ENCODE results near the gene IDH3A.

The IDH3A gene

DNA sequence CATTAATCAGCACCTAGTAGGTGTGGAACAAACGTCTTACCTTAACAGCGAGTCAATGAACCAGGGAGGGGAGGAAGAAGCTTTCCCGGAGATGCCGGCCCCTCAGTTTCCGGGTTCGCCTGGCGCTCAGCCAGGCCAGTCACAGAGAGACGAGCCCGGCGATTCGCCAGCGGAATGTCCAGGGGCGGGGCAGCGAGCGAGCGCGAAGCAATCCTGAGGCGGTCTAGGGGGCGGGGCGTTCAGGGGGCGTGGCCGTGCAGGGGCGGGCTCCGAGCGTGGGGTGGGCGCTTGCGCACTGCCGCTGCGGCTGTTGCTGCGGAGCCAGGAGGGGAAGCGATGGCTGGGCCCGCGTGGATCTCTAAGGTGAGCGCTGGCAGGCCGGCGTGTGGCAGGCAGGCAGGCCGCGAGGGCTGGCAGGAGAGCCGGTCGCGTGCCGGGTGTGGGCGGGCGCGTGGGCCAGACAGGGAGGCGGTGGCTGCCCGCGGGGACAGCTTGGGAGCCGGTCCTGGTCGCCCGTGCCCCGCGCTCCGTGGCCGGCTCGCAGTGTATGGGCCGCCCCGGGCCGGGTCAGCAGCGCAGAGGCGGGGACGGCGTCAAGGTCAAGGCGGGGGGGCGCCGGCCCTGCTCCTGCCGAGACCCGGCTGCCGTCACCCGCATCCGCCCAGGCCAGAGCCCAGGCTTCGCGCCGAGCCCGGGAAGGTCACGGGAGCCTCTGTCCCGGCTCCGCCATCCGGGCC lies at the start of gene IDH3A:
IDH3A (plus strand) TSS at position 295 of the 737 bp plus-strand sequence; CDS start at position 337, 42 bp downstream.
- no peaks in the 10 kb centered on the region for H3K27me3 Mint-ChIP-seq
- H3K4me3 Mint-ChIP-seq: peak within 1 kb of the TSS; percentile 90
- H3K9me3 Mint-ChIP-seq: no peaks in the 10 kb centered on the region
- CTCF ChIA-PET: interaction anchor here (0.8 to 2.9 kb wide), 5 partner anchors 10 to 190 kb away, joined by 3 to 11 read pairs (median 4); no protein-coding TSS in a partner anchor
- H3K27ac Mint-ChIP-seq: peak within 1 kb of the TSS; percentile 88
- H3K4me1 Mint-ChIP-seq: peaks cover 46% of the 10 kb centered on the region
- DNase-seq: peak; percentile 100
- peaks cover 15% of the 10 kb centered on the region for H3K36me3 Mint-ChIP-seq

DNA sequence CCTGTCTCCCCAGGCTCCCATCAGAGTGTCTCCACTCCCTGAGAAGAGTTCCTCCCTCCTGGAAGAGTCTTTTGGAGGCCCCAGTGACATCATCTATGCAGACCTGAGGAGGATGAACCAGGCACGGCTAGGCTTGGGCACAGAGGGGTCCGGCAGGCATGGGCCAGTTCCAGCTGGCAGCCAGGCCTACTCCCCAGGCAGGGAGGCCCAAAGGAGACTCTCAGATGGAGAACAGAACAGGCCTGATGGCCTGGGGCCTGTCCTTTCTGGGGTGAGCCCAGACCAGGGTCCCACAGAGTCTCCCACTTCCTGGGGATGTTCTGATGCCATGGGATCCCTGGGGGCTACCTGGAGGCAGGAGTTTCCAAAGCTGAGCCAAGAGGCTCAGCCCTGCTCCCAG lies 48.3 kb upstream of the IDH3A start:
- CTCF ChIA-PET: interaction anchor here (1.0 to 1.4 kb wide), 4 partner anchors 11 to 142 kb away, joined by 3 to 4 read pairs (median 3); partner anchors contain the start of gene TBC1D2B
- no peak overlapping the region for H3K4me3 Mint-ChIP-seq

DNA sequence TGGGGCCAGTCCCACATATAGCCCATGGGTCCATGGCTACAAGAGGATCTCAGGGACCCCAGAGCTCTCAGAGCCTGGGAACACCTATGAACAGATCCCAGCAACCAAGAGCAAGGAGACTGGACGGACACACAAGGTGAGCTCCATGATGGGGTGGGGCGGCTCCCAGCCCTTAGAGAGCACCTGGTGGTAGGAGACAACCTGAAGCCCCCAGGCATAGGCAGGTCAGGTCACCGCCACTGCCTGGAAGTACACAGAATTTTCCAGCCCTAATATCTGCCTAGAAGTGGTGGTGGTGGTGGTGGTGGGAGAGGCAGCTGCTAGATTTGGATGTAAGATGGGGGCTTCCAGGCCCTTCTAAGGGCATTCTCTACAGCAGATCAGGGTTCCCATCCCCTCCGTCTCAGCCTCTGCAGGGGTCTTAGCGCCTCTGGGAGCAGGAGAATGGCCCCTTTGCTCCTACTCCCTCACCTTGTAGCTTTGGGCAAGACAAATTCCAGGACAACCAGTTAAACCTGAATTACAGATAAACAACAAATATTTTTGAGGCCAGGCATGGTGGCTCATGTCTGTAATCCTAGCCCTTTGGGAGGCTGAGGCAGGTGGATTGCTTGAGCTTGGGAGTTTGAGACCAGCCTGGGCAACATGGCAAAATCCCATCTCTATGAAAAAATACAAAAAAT lies 47.6 kb upstream of the IDH3A start:
- CTCF ChIA-PET: interaction anchor here (1.0 to 1.4 kb wide), 4 partner anchors 11 to 143 kb away, joined by 3 to 4 read pairs (median 3); partner anchors contain the start of gene TBC1D2B
- Mint-ChIP-seq H3K27me3 (peaks cover 6% of the 10 kb centered on the region), H3K4me1 (peaks cover 56% of the 10 kb centered on the region), H3K4me3 (no peak overlapping the region), H3K36me3 (no peaks in the 10 kb centered on the region), H3K27ac (peak overlapping the region; percentile 49), H3K9me3 (no peaks in the 10 kb centered on the region)
- DNase-seq: no peak

More for the DNA sequence above, 48.3 kb upstream of the IDH3A start:
- Mint-ChIP-seq H3K27me3 (peaks cover 6% of the 10 kb centered on the region), H3K27ac (no peak overlapping the region), H3K36me3 (no peaks in the 10 kb centered on the region), H3K4me1 (peaks cover 49% of the 10 kb centered on the region), H3K9me3 (no peaks in the 10 kb centered on the region)
- DNase-seq: no peak

DNA sequence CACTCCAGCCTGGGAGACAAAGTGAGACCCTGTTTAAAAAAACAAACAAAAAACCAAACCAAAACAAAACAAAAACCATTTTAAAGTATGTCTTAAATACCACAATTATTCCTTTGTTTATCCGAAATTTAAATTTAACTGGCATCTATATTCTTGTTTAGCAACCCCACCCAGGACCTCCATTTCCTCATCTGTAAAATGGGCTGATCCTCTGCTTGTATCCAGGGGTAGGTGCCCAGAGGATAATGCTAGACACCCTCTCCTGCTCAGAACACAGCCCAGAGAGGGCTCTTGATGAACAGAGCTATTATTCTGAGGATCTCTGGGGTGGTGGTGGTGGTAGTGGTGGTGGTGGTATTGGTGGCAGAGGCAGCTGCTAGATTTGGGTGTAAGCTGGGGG lies 47.0 kb upstream of the IDH3A start:
- peaks cover 6% of the 10 kb centered on the region for H3K27me3 Mint-ChIP-seq
- H3K4me3 Mint-ChIP-seq: no peak overlapping the region
- H3K36me3 Mint-ChIP-seq: no peaks in the 10 kb centered on the region
- CTCF ChIA-PET: interaction anchor here (1.4 kb wide), 1 partner anchor 12 kb away, joined by 3 read pairs; no protein-coding TSS in a partner anchor
- H3K27ac Mint-ChIP-seq: peak overlapping the region; percentile 95
- H3K9me3 Mint-ChIP-seq: no peaks in the 10 kb centered on the region
- H3K4me1 Mint-ChIP-seq: peaks cover 62% of the 10 kb centered on the region
- DNase-seq: no peak

DNA sequence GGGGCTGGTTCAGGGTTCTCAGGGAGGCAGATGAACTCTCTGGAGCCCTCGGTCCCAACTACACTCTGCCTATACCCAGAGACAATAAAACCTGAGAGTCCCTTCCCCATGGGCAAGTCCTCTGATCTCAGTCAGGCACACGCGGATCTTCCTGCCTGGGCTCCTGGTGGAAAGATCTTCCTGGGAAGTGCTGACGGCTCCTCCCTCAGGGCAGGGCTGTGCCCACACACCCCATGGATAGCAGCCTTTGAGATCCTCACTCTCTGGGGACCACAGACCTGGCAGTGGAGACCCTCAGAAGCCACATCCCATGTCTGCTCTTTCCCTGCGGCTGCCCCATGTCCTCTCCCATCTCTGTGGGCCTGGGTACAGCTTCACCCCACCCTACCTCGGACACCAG lies 46.4 kb upstream of the IDH3A start:
- peak overlapping the region; percentile 95 for H3K27ac Mint-ChIP-seq
- CTCF ChIA-PET: interaction anchor here (0.7 to 11.1 kb wide), 5 partner anchors 9 to 146 kb away, joined by 3 to 106 read pairs (median 4); no protein-coding TSS in a partner anchor
- peaks cover 68% of the 10 kb centered on the region for H3K4me1 Mint-ChIP-seq
- no peak for DNase-seq
- peaks cover 3% of the 10 kb centered on the region for H3K27me3 Mint-ChIP-seq
- no peak overlapping the region for H3K4me3 Mint-ChIP-seq
- H3K9me3 Mint-ChIP-seq: no peaks in the 10 kb centered on the region
- H3K36me3 Mint-ChIP-seq: no peaks in the 10 kb centered on the region

DNA sequence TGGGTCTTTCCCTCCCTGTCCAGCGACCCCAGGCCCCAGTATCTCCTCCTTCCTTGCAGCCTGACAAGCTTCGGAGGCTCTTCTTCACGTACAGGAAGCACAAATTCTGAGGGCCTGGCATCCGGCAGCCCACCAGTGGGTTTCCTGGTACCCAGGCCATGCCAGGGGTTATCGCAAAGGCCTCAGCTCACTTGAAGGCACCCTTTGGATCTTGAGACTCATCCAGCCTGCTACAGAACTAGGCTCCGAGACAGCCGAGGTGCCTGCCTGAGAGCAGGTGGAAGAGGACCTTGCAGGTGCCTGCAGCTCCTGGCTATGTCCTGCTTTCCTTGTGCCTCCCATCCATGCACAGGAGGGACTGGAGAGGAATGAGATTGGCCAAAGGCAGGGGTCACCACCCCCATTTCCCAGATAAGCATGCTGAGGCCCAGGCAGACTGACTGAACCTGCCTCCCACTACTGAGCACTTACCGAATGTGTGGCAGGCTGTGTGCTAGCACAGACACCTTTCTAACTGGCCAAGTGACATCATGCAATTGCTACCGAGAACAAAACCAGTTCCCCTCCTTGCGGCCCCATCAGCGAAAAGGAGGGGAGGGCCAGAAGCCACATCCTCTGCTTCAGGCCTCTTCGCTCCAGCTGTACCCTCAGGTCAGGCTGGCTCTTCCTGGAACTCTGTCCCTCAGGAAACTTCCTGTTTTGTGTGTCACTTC lies 45.6 kb upstream of the IDH3A start:
- peaks cover 74% of the 10 kb centered on the region for H3K4me1 Mint-ChIP-seq

DNA sequence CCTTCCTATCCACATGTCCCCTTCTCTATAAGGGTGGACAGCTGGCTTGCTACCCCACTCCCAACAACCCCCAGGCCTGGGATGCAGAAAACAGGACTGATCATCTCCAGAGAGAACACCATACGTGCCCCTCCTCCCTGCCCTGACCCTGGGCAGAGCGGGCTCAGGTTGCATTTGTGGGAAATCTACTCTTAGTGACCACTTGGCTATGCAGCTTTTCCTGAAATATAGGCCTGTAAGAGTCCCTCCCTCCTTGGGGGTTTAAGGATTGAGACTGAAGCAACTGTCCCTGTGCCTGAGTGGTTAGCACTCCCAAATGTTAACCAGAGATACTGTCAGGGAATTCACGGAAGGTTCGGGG lies 45.1 kb upstream of the IDH3A start:
- Mint-ChIP-seq H3K4me1 (peaks cover 80% of the 10 kb centered on the region), H3K36me3 (no peaks in the 10 kb centered on the region), H3K27me3 (no peaks in the 10 kb centered on the region), H3K27ac (peak overlapping the region; percentile 95), H3K9me3 (no peaks in the 10 kb centered on the region), H3K4me3 (peak overlapping the region; percentile 42)
- DNase-seq: no peak
- CTCF ChIA-PET: interaction anchor here (0.7 to 11.1 kb wide), 12 partner anchors 9 to 159 kb away, joined by 3 to 156 read pairs (median 4); no protein-coding TSS in a partner anchor

More for the DNA sequence above, 45.6 kb upstream of the IDH3A start:
- no peaks in the 10 kb centered on the region for H3K9me3 Mint-ChIP-seq
- H3K27ac Mint-ChIP-seq: peak overlapping the region; percentile 95
- H3K36me3 Mint-ChIP-seq: no peaks in the 10 kb centered on the region
- no peaks in the 10 kb centered on the region for H3K27me3 Mint-ChIP-seq
- CTCF ChIA-PET: interaction anchor here (0.7 to 11.1 kb wide), 10 partner anchors 9 to 147 kb away, joined by 3 to 156 read pairs (median 5); no protein-coding TSS in a partner anchor
- H3K4me3 Mint-ChIP-seq: peak overlapping the region; percentile 42
- DNase-seq: peak; percentile 83

DNA sequence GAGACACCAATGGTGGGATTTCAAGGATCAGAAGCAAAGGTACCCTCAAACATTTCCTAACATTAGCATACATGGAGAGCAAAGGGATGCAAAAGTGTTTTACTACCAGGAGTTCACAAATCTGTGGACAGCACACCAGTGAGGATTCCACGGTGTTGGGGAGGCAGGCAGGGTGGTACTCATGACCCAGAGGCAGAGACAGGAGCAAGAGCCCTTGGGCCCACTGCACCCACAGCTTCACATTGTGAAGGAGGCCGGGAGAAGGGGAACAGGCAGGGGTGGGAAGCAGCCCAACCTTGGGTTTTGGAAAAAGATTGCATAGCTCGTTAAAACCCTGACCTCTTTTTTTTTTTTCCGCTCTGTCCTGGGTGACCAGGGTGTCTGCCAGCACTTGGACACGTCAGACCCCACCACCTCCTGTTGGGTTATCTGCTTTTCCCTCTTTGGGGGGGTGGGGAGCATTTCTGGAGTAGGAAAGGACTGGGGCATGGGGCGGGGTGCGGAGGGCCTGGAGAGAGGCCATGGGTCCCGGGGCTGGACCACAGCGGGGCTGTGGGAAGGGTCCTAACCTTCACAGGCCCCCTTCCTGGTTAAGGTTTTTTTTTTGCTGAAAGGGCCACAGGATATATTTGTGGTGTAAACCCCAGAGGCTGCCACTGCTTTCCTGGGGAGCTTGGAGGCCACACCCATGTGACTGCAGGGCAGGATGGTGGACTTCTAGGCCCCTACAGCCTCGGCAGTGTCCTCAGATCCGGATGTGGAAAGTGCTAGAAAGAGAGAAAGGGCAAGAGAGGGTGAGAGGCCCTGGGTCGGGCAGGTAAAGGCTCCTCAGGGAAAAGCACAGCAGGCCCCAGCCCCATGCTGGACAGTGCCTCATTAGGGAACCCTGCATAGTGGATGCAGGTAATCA lies 44.3 kb upstream of the IDH3A start:
- Mint-ChIP-seq H3K9me3 (no peaks in the 10 kb centered on the region), H3K4me1 (peaks cover 80% of the 10 kb centered on the region), H3K27ac (peak overlapping the region; percentile 95), H3K4me3 (peak overlapping the region; percentile 36), H3K36me3 (no peaks in the 10 kb centered on the region), H3K27me3 (no peaks in the 10 kb centered on the region)
- CTCF ChIA-PET: interaction anchor here (0.6 to 11.1 kb wide), 11 partner anchors 21 to 160 kb away, joined by 3 to 156 read pairs (median 5); no protein-coding TSS in a partner anchor
- peak; percentile 46 for DNase-seq

DNA sequence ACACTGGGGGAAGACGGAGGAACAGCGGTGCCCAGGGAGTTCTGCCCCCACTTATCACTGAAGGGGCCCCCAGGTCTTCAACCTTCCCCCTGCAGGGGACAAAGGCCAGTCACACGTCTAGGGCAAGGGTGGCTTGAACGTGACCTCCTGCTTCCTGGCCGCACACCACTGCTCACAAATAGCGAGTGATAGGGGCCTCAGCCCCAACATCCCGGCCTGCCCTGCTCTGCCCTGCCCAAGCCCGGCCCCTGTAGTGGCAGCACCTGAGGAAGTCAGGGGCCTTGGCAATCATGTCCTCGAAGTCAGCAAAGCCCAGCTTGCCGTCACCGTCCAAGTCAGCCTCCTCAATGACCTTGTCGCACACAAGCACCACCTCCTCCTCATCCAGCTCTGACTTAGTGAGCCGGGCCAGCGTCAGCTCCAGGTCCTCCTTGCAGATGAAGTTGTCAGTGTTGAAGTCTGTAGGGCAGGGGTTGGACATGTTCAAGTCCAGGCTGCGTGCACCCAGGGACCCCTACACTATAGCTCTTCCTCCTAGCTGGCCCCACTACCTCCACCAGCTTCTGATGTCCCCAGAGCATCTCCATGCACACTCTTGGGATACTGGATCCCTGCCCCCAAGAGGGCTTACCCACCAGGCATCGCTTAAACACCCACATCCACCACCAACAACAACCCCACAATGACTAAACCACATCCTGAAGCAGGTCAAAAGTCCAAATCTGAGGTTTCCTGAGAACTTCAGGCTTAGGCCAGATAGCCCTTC lies 43.5 kb upstream of the IDH3A start:
- DNase-seq: peak; percentile 47
- no peaks in the 10 kb centered on the region for H3K9me3 Mint-ChIP-seq
- peaks cover 80% of the 10 kb centered on the region for H3K4me1 Mint-ChIP-seq
- CTCF ChIA-PET: interaction anchor here (0.6 to 11.1 kb wide), 8 partner anchors 54 to 149 kb away, joined by 3 to 156 read pairs (median 21); no protein-coding TSS in a partner anchor
- H3K36me3 Mint-ChIP-seq: no peaks in the 10 kb centered on the region
- peak overlapping the region; percentile 24 for H3K4me3 Mint-ChIP-seq
- peak overlapping the region; percentile 95 for H3K27ac Mint-ChIP-seq
- H3K27me3 Mint-ChIP-seq: no peaks in the 10 kb centered on the region

DNA sequence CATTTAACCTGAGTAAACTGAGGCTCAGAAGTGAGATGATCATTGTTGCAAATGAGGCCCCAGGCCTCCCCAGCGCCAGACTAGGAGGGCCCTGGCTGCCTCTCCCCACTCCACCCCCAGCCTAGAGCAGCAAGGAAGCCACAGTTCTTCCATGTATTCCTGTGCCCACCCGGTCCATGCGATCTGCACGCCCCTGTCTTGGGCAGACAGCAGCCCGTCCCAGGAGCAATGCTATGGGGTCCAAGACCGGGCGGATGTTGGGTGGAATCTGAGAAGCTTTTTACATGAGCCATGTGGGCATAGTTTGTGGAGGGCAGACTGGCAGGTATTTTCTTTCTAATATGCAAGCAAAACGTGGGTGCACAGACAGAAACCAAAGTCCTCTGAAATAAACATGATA lies 41.7 kb upstream of the IDH3A start:
- CTCF ChIA-PET: interaction anchor here (1.2 to 11.1 kb wide), 24 partner anchors 10 to 158 kb away, joined by 3 to 156 read pairs (median 14); partner anchors contain the start of genes DNAJA4 and SH2D7
- H3K27me3 Mint-ChIP-seq: no peaks in the 10 kb centered on the region
- H3K36me3 Mint-ChIP-seq: no peaks in the 10 kb centered on the region
- DNase-seq: no peak
- no peak overlapping the region for H3K27ac Mint-ChIP-seq
- H3K9me3 Mint-ChIP-seq: no peaks in the 10 kb centered on the region
- peaks cover 65% of the 10 kb centered on the region for H3K4me1 Mint-ChIP-seq
- H3K4me3 Mint-ChIP-seq: no peak overlapping the region

DNA sequence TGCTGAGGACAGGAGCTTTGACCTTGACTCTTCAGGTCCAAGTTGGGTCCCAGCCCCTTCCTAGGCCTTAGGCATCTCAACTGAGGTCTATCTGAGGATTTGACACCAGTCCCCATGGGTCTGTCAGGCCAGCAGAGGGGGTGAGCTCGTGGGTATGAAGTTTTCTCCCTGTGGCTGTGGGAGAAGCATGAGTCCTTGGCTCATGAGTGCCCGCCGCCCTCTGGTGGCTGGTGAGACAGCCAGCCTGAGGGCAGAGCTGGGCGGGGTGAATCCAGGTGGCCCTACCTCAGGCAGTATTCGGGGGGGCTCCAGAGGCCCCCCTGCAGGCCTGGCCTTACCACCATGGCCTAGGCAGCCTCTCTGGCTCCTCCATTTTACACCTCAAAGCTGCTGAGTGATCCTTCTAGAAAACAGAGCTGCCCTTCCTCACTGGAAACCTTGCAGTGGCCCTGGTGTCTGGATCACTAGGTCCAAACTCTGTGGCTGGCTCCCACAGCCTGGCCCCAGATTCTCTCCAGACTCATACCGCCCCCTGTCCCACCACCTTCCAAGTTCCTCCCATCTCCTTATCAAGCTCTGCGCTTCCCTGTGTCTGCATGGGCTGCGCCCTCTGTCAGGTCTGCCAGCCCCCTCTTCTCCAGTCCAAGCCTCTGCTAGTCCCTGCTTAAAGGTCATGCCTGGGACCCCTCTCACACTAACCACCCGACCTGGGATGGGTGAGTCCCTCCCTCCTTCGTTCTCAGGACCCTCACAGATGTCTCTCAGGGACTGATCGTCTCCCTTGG lies 40.7 kb upstream of the IDH3A start:
- H3K9me3 Mint-ChIP-seq: no peaks in the 10 kb centered on the region
- H3K4me1 Mint-ChIP-seq: peaks cover 58% of the 10 kb centered on the region
- no peaks in the 10 kb centered on the region for H3K27me3 Mint-ChIP-seq
- no peak overlapping the region for H3K4me3 Mint-ChIP-seq
- H3K36me3 Mint-ChIP-seq: no peaks in the 10 kb centered on the region
- no peak overlapping the region for H3K27ac Mint-ChIP-seq
- peak; percentile 91 for DNase-seq
- CTCF ChIA-PET: interaction anchor here (0.7 to 11.1 kb wide), 41 partner anchors 9 to 206 kb away, joined by 3 to 156 read pairs (median 8); partner anchors contain the start of genes DNAJA4, SH2D7 and TBC1D2B

Data from activated naive CD4-positive, alpha-beta T cell treated with anti-CD3 and anti-CD28 coated beads, Interleukin-2, amount 10 ng/mL, durations not matched to agents 7 days and 5 days (primary cell).